ENCODE results near the gene TSSK6.

The TSSK6 gene

GRCh38 chr19:19491321-19492025, 23.9 kb downstream of the TSSK6 start:
- no peak overlapping the region for H3K4me3 ChIP-seq (ENCODE audit: low read depth, low read length)

DNA sequence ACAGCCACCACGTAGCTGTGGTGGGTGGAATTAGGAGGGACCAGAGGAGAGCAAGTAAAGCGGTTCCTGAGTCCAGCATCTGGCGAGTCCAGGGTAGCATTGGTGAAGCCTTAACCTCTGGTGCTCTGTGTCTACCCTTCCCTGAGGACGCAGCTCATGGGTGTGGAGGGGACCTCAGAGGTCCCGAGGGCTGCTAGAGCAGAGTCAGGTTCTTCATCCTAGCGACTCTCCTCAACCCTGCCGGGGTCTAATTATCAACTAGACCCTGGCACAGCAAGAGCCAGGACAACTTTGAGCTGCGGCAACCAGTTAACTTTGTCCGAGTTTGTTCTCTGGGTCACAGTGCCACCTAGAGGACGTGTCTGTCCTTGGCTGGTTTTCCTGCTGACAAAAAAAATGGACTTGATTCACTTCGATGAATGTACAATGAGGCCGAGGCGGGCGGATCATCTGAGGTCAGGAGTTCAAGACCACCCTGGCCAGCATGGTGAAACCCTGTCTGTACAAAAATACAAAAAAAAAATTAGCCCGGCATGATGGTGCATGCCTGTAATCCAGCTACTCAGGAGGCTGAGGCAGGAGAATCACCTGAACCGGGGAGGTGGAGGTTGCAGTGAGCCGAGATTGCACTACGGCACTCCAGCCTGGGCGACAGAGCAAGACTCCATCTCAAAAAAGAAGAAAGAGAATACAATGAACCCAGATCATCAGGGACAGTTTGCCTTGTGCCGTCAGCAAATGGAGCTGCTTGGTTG, 25.0 kb downstream of the TSSK6 start:
- H3K9me3 ChIP-seq = no peaks in the 10 kb centered on the region
- TF ChIP-seq CTCF (IDR thresholded peaks at IDR 0.05; ENCODE audit: low read depth, low read length) = peak; percentile 85
- no peaks in the 10 kb centered on the region for H3K27me3 ChIP-seq
- H3K4me1 ChIP-seq = peaks cover 31% of the 10 kb centered on the region
- H3K4me3 ChIP-seq (ENCODE audit: low read depth, low read length) = peak overlapping the region; percentile 23; the same call in 1 of the 2 replicates
- peaks cover 37% of the 10 kb centered on the region for H3K36me3 ChIP-seq
- peak; percentile 85 for DNase-seq

More at GRCh38 chr19:19491321-19492025, 23.9 kb downstream of the TSSK6 start:
- no peak for DNase-seq
- Histone ChIP-seq H3K4me1 (peaks cover 26% of the 10 kb centered on the region), H3K36me3 (peaks cover 47% of the 10 kb centered on the region), H3K27me3 (no peaks in the 10 kb centered on the region), H3K9me3 (no peaks in the 10 kb centered on the region)
- no peak for TF ChIP-seq CTCF (IDR thresholded peaks at IDR 0.05; ENCODE audit: low read depth, low read length)

GRCh38 chr19:19489804-19490204, 25.5 kb downstream of the TSSK6 start:
- Histone ChIP-seq H3K36me3 (peaks cover 34% of the 10 kb centered on the region), H3K4me1 (peaks cover 35% of the 10 kb centered on the region), H3K4me3 (ENCODE audit: low read depth, low read length) (peak overlapping the region; percentile 23; the same call in 1 of the 2 replicates), H3K9me3 (no peaks in the 10 kb centered on the region), H3K27me3 (no peaks in the 10 kb centered on the region)
- no peak for TF ChIP-seq CTCF (IDR thresholded peaks at IDR 0.05; ENCODE audit: low read depth, low read length)
- DNase-seq = no peak

- TF ChIP-seq CTCF (IDR thresholded peaks at IDR 0.05; ENCODE audit: low read depth, low read length) = no peak
- H3K9me3 ChIP-seq = no peaks in the 10 kb centered on the region
- peak overlapping the region; percentile 32 for H3K4me3 ChIP-seq (ENCODE audit: low read depth, low read length)
- peaks cover 27% of the 10 kb centered on the region for H3K36me3 ChIP-seq
- H3K27me3 ChIP-seq = no peaks in the 10 kb centered on the region
- peaks cover 37% of the 10 kb centered on the region for H3K4me1 ChIP-seq
- peak; percentile 77 for DNase-seq
Observed at GRCh38 chr19:19488875-19489690, 26.3 kb downstream of the TSSK6 start.

DNA sequence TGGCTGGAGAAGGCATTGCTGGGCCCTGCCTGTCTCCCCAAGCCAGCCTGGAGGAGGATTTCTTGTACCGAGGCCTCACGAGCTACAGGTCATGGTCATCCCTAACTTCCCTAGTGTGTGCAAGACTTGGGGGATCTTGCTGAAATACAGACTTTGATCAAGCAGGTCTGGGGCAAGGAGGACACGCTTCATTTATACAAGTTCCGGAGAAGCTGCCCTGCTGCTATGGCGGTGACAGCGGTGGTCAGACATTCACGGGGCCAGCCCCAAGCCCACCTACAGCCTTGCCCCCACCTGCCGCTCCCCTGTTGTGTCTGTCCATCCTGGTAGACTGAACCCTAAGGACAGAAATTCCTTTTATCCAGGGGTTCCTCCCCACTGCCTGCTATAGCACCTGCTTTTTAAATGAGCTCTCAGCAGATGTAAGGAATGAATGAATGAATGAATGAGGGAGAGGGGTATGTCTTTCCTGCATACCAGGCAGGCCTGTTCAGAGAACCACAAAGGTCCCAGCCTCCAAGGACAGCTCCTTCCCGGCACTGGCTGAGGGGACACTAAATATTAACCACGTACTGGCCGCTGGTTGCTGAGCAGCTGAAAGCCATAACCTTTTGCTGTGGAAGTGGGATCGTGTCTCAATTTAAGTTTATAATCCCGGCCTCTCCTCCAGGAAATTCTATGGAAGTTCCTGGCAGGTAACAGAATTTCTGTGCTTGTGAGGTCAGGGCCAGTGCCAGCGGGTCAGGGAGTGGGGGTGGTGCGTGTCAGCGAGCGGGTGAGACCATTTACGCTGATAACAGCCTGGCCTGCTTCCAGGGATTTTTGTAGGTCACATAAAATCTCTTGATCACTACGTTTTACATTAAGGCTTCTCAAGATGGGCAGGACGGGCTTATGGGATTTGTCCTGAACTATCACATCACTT, 27.1 kb downstream of the TSSK6 start:
- no peaks in the 10 kb centered on the region for H3K9me3 ChIP-seq
- peak; percentile 43 for DNase-seq
- peaks cover 26% of the 10 kb centered on the region for H3K36me3 ChIP-seq
- H3K4me3 ChIP-seq (ENCODE audit: low read depth, low read length) = peak overlapping the region; percentile 32
- H3K27me3 ChIP-seq = no peaks in the 10 kb centered on the region
- H3K4me1 ChIP-seq = peaks cover 37% of the 10 kb centered on the region
- TF ChIP-seq CTCF (IDR thresholded peaks at IDR 0.05; ENCODE audit: low read depth, low read length) = no peak
